Stimulated activated CD4-positive, alpha-beta T cell treated with anti-CD3 and anti-CD28 coated beads, Interleukin-4, amount 100 ng/mL, for 1 hour (primary cell): ENCODE measurements around the gene CCDC179.
A peak's percentile ranks its signal among the peaks of the same experiment; 100 is the strongest.

Experiments
- DNase-seq: peaks from one replicate; pipeline ENCODE4 v3.0.0-alpha.2; 2020

The CCDC179 gene

DNA sequence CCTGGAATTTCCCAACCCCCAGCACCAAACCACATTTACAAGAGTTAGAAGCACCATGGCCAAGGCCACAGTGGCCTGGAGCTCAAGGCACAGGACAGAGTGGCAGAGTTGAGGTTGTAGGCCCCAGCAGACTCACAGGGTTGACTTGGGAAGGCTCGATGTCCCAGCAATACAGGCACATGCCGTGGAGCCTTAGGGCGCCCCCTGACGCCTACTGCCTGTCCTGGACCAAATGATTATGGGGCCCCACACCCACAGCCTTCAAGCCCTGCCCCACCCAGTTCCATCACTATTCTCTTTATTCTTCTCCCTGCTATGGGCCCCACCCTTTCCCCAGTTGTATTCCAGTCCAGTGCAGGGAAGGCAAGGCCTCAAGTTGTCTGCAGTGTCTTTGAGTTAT is at the start of gene CCDC179:
TSS of gene CCDC179 (minus strand) at position 234 of the 400 bp plus-strand sequence. CDS start at position 181, 53 bp downstream.
- DNase-seq: no peak

DNA sequence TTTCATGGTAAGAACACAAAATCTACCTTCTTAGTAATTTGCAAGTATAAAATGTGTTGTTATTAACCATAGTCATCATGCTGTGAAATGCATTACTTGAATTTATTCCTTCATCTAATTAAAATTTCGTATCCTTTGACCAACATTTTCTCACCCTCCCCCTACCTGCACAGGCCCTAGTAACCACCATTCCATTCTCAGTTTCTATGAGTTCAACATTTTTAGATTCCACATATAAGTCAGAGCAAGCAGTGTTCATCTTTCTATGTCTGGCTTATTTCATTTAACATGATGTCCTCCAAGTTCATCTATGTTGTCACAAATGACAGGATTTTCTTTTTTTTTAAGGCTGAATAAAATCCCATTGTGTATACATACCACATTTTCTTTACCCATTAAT is 43.5 kb upstream of the CCDC179 start:
- no peak for DNase-seq

DNA sequence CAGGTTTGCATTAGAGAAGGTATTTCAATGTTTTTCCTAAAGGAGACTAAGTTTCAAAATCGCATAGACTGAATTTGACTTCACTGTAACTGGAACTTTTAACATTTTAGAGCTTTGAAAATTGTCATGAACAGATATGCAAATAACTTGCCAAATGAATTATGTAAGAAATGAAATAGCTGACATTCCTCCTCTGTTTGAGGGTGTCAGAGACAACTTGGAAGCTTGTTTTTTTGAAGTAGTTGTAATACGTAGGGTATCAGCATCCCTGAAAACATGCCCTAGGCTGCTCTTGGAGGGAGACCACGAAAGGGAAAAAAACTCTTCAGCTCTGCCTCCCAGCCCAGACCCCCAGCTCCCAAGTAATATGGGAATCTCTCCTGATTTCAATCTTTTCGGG is 41.3 kb upstream of the CCDC179 start:
- no peak for DNase-seq

DNA sequence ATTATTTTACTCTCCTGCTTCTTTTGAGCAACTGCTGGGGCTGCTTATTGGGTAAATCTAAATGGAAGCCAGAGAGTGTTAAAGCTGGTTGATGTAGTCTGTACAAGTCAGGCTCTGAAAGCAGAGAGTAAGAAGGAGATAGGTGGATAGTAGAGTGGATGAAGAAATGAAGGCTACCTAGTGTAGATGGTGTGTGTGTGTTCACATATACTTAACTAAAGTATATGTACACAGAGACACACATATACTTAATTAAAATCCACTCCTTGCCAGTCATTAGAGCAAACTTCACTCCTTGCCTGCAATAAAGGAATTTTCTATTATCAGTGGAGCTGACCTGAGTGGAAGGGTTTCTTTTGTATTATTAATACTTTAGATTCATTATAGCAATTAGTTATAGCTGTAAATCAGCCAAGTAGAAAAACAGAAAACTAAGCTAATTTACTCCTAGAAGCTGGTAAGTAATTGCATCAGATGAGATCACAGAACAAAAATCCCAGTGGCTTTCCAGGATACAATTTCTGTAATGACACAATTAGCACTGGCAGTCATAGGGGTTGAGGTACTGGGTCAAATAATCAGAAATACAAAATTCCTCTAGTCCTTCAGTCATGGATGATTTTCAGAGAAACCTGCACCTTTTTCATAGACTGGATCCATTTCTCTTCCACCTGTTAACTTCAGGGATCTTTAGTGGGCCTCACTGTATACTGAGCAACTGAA is 40.7 kb upstream of the CCDC179 start:
- DNase-seq: no peak

DNA sequence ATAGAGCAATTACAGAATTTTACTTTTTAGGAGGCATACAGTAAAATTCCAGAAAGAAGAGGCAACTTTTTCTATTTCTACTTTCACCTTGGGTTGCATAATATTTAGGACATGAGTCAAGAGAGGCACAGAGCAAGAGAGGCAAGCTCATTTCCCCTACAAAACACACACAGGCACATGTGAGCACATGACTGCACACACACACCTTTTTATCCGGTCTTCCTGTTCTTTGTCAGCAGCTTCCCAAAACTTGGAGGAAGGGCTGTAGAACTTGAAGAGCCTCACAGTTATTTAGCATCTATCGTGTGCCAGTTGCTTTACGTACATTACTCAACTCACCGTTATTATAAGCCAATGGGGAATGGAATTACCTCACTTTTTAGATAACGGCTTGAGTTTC is 37.8 kb upstream of the CCDC179 start:
- DNase-seq: no peak

DNA sequence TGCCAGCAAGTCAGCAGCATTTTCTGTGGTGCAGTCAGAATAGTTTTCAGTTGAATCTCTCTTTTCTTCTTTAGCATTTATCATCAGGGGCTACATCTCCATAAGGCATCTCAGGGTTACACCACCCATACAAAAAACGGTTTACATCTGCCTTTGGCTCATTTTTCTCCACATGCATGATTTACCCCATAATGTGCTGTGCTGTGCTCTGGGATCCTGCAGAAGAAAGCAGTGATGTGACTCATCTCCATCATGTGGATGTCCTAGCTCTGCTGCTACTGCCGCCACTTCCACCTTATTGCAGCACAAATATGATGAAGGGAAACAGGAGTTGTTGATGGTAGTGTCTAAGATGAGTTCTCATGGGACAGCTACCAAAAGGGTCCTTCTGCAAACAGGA is 30.0 kb upstream of the CCDC179 start:
- no peak for DNase-seq

DNA sequence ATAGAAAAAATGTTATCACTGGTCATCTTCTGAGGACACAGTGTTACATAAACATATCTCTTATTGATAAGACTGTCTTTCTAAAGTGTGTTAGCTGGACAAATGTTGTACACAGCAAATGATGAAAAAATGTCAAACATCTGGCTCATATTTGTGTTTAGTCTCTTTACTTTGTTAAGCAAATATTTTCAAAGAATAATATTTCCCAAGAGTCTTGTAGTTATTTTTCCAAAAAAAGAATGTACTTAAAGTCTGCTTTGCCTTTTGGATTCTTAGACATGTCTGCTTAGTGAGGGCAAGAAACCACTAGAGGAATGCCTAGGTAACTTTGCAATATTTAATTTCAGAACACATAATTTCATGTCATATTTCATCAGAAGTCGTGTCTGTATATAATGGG is 23.9 kb upstream of the CCDC179 start:
- DNase-seq: no peak

DNA sequence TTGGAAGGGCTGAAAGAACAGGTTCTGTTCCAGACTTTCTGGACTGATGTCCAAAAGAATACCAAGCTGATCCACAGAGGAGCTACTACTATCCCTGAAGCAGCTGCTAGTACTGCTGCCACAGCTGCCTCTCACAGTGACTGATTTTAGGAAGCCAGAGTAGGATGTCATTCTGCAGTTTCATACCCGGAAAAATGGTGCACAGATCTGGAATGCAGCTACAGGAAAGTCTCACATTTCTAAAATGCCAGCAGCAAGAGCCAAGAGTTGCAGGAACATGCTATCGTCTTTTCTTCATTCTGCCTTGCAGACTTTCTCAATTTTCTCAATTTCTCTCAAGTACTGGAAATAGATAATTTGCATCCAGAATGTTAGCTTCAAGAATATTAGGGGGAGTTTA is 19.4 kb upstream of the CCDC179 start:
- no peak for DNase-seq

DNA sequence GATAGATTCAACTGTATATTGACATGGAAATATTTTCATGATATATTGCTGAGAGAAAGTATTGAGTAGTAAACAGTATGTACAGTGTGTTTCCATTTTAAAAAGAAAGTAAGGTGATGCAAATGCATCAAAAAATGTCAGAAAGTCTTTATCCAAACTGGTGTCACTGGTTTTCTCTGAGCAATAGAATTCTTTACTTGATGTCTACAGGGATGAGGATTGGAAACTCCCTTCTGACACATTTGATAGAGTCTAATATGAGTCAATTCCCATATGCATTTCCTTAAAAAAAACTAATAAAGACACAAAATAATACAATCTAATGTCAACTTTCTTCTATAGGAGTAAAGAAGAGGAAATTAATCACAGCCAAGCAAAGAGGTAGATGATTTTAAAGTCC is 18.3 kb upstream of the CCDC179 start:
- no peak for DNase-seq

DNA sequence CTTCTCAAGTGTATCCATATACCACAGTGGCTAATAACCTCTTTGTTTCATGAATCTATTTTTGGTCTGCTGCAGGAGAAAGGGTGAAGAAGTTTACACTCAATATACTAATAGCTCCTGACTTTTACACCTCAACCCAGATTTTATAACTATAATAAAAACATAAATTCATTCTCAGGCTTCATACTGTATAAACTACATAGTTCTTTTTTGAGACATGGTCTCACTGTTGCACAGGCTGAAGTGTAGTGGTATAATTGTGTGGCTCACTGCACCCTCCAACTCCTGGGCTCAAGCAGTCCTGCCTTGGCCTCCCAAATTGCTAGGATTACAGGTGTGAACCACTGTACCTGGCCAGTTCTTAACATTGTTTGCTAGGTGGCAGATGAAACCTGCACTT is 17.8 kb upstream of the CCDC179 start:
- DNase-seq: no peak

DNA sequence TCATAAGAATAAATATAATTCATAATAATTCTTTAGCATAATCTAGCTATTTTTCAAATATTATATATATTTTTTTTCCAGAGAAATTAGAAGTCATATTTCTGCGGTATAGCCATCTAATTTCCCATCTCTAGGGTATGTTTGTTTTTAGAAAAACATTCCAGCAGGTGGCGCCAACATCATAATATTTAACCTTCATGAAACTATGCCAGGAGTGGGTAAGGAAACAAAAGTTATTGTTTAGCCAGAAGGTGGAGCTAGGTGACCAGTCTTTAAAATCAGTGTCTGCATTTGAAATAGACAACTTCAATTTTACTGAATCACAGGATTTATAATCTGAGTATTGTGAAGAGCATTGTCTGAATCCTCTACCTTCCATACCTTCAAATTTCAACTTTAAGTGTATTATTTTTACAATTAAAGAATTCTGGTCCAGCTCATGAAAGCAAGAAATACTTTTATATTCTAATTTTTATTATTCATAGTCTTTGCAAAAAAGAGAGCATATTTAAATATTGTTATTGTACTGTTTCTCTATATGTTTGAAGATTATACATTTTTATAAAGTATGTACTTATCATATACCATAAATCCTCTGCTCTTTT is 15.7 kb upstream of the CCDC179 start:
- peak; percentile 35 for DNase-seq

DNA sequence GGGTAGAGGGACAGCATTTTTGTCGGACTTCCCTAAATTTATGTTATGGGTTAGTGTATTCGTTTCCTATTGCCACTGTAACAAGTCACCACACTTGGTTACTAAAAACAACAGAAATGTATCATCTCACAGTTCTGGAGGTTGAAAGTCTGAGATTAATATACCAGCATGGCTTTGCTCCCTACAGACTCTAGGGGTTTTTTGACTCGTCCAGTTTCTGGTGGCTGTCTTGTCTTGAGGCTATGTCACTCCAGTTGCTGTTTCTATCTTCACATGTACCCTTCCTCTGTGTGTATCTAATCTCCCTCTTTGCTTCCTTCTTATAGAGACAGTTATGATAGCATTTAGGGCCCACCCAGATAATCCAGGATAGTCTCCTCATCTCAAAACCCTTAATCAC is 9.1 kb upstream of the CCDC179 start:
- DNase-seq: no peak

DNA sequence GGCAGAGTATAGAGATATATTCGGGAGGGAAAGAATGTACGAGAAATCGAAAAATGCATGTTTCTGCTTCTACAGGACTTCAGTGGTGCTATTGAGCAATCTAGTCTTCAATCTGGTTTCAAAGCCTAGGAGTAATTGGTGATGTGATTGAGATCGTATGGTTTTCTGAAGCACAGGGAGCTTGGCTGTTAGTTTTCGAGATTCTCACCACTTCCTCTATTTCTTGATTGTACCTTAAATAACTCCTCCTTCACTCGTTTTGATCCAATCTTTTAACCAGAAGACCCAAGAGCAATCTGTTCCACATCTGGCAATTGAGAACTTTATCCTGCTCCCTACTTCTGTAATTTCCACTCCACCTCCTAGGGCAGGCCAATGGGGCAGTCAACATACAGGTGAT is 518 bp downstream of the CCDC179 start:
- no peak for DNase-seq

DNA sequence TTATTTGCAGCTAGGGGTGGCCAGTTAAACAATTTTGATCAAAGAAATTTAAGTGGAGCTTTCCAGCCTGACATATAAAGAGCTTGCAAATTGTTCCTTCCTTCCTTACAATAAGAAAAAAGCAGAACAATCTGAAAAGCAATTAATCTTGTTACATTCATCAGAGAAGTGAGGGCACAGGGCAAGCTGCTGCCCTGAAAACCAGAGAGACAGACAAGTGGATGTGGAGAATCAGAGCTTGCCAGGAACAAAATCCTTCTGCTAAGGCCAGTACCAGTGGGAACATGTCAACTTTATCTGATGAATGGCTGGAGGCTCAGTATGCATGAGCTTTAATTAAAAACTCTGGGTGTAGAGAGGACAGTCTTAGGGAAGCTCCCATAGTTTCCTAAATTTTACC is 8.8 kb downstream of the CCDC179 start:
- DNase-seq: no peak

DNA sequence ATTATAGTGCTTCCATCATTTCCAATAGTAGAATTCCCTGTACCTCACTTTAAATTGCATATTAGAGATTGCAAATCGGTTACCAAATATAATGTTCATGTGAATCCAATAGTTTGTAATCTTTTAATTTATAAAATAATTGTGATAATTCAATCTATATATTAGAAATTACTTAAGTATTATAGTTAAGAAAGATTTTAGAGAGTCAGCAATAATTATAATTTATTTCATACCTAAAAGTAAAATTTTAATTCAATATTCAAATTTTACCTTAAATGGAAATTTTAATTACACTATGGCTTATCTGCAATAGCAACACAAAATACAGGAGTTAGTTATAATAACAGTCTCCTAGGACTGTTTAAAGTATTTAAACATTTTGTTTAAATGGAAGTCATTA is 13.5 kb downstream of the CCDC179 start:
- no peak for DNase-seq

DNA sequence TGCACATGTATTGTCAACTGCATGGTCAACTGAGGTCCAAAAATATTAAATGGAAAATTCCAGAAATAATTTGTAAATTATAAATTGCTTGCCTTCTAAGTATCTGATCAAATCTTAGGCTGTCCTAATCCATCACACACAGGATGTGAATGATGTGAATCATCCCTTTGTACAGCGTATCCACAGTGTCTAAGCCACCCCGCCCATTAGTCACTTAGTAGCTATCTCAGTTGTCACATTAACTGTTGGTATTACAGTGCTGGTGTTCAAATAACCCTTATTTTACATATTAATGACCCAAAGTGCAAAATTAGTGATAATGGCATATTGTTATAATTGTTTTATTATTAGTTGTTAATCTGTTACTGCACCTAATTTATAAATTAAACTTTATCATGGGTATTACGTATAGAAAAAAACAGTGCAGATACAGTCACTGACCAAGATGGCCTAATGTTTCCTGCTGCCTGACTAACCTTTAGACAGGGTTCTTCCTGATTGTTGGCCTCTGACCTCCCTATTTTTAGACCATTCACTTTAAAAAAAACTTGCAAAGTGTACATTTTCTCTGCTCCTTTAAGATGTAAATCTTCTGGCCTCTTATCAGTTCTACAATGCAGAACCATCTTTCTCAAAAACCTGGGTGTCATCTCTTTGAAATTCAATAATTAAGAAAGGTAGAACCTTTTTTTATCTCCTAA is 27.8 kb downstream of the CCDC179 start:
- DNase-seq: no peak

DNA sequence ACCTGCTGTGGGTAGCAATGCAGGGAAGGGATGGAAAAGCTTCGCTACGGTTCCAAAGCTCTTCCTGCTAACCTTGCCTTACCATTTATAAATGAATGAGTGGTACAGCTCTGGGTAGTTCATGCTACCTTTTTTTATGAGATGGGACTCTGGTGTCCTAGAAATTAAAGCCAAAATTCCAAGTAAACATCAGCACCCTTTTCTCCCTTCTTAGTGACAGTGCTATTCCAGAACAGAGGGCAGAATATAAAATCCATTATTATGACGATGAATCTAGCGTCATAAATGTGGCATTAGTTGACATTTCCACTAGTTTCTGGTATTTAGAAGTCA is 30.2 kb downstream of the CCDC179 start:
- DNase-seq: no peak

DNA sequence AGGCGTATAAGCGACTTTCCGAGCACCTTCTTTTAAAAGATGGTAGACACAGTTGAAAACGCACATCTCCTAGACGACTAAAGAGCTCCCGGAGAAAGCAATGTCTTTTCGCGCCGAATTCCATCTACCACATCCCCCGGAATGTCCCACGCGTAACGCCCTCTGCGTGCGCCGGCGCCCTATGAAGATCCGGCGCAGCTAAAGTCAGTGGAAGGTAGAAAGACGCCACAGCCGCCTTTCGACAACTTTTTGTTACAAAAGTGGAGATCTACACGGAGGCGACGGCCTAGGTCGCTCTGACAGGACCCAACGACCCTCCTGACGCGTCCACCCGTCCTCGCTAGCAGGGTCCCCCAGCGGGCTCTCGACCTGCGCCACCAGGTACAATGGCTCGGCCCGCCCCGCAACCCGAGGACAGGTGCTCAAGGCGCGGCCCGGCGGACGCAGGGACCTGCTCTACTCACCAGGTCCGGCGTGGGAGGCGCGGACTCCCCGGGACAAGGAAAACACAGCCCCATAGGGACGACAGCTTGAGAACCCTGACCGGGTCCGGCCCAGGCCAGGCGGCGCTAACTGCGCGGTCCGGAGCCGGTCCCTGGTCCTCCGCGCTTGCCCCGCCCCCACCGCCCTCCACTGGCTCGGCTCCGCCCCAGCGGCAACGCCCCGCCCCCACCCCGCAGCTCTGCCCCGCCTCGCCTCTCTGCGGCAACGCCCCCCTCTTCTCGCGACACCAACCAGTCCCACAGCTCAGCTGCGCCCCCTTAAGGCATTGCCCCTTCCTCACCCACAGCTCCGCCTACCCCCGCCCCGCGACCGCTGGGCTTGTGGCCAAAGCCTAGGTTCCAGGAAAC is 30.8 kb downstream of the CCDC179 start, which contains the start of gene SVIP:
TSS of gene SVIP (minus strand) at position 571 of the 851 bp plus-strand sequence. CDS start at position 518, 53 bp downstream.
- peak; percentile 94 for DNase-seq

DNA sequence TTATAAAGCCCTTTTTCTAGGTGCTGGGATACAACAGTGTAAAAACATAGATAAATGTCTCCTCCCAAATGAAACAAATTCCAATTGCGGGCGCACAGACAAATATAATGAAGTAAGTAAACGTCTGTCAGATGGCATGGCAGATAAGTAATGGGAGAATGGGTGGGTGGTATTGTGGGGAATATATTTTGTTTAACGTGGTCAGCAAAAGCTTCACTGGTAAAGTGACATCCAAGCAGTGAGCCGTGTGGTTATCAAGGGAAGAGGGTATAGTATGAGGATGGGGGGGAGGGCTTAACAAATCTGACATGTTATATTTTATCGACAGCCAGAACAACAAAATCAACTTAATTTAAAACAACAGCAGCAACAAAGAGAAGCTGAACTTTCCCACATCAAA is 31.9 kb downstream of the CCDC179 start:
- DNase-seq: no peak

DNA sequence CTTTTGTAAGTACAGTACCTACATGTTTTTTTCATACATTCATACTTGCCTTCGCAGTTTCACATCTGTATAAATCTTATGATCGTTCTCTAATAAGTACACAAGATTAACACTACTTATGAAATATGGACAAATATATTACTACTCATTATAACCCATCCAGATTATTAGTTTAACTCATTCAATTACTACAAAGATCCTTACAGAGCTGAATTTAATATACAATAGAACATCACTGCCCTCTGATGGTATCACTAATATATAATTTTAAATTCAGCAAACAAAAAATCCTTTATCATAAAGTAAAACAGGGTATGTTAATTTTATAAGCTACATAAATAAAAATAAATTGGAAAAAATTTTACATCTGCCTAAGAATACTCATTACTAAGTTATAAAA is 38.1 kb downstream of the CCDC179 start:
- DNase-seq: no peak

DNA sequence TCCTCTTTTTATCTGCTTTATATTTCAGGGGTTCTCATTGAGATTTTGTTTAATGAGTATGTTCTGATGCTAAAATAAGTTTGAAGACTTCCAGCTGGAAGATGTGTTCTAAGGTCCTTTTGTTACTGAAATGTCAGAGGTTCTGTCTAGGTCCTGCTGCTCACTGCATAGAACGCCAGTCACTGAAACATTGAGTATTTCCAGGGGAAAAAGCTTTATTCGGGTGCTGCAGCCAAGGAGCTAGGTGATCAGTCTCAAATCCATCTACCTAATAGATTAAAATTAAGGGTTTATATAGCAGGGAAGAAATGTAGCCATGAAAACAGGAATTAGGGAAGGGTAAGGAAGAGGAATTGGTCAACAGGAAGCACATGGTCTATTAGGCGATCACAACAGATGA is 50.4 kb downstream of the CCDC179 start:
- DNase-seq: no peak

DNA sequence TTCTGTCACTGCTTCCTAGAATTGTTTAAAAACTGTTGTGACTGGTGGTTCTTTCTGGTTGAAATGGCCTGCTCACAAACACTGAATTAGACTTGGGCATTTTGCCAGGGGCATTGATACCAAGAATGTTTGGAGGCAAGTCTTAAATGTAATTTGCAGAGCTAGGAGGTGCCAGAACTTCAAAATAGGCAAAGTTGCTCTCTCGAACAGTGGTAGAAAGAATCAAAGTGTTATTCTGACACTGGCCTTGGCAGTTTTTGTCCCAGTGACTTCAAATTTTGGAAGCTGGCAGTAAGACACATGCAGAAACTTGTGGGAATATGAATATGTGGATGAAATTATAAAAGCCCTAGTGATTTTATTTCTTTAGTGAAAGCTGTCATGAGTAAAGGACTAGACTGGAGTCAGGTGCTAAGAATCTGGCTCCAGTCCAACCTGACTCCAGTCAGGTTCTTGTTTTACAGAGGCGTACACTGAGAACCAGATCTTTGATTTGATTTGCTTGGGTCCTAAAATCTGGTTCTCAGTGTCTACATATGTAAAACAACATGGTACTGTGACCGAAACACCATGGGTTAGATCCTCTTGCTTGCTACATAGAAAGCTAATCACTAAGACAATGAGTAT is 51.6 kb downstream of the CCDC179 start:
- DNase-seq: no peak
